HepG2 (cell line): ENCODE measurements around the gene SLC22A31. TPM values are rescaled to one million over a fixed set of nuclear protein-coding genes. Genes with fewer than 3 reads are reported as not detected.

Source experiments
- ATM ChIP-seq: fragments of 450-650 bp; IDR thresholded peaks from 2 replicates; pipeline ENCODE4 v1.7.1; 2017; ENCODE audit warnings: mild to moderate bottlenecking, borderline replicate concordance
- CBX2 ChIP-seq, 2 experiments: fragments of 200-600 bp in 1 of 2; sonication (generic); formaldehyde crosslinking in 1 of 2; IDR thresholded peaks; 2 replicates each; pipeline versions ENCODE4 v1.7.0 to v1.8.1; 2018 to 2022; ENCODE audit warnings: low read depth in 2 of 2, low read length in 1 of 2, mild to moderate bottlenecking in 1 of 2, missing genetic modification reagents in 1 of 2
- FOXA1 ChIP-seq, 2 experiments: fragments of 450-650 bp in 1 of 2; sonication (generic) in 1 of 2; formaldehyde crosslinking in 1 of 2; IDR thresholded peaks; 2 replicates each; pipeline versions ENCODE4 v1.4.0 to v1.6.1; 2016 to 2020; ENCODE audit warnings: missing genetic modification reagents in 1 of 2
- GTF3A ChIP-seq: sonication (generic); formaldehyde crosslinking; conservative IDR thresholded peaks from 2 replicates; pipeline ENCODE4 v1.4.0; 2020; ENCODE audit warnings: mild to moderate bottlenecking, missing genetic modification reagents
- HCFC1 ChIP-seq: fragments of 150-350 bp; IDR thresholded peaks from 2 replicates; pipeline ENCODE4 v1.6.1; 2014; ENCODE audit warnings: low read depth, low read length
- IRF2 ChIP-seq: IDR thresholded peaks from 2 replicates; pipeline ENCODE4 v1.6.1; 2018; ENCODE audit warnings: missing genetic modification reagents, missing compliant biosample characterization
- KAT2B ChIP-seq: fragments of 150-350 bp; IDR thresholded peaks from 2 replicates; pipeline ENCODE4 v1.6.1; 2014; ENCODE audit warnings: low read depth, low read length, borderline replicate concordance
- MLLT10 ChIP-seq: sonication (generic); formaldehyde crosslinking; IDR thresholded peaks from 2 replicates; pipeline ENCODE4 v1.4.0; 2020; ENCODE audit warnings: missing genetic modification reagents
- NFYC ChIP-seq: IDR thresholded peaks from 2 replicates; pipeline ENCODE4 v1.6.1; 2016; ENCODE audit warnings: missing genetic modification reagents, missing compliant biosample characterization
- NR2F2 ChIP-seq: IDR thresholded peaks from 2 replicates; pipeline ENCODE4 v1.6.1; 2012; ENCODE audit warnings: low read depth, inconsistent platforms, borderline replicate concordance
- ONECUT2 ChIP-seq: sonication (generic); formaldehyde crosslinking; IDR thresholded peaks from 2 replicates; pipeline ENCODE4 v1.4.0; 2020; ENCODE audit warnings: missing genetic modification reagents
- PHB2 ChIP-seq: fragments of 450-650 bp; IDR thresholded peaks from 2 replicates; pipeline ENCODE4 v1.6.1; 2018; ENCODE audit not compliant: partially characterized antibody
- SIN3A ChIP-seq: IDR thresholded peaks from 2 replicates; pipeline ENCODE4 v1.6.1; 2011; ENCODE audit warnings: low read depth, mild to moderate bottlenecking, control low read depth, low read length, borderline replicate concordance
- TBX2 ChIP-seq: sonication (generic); formaldehyde crosslinking; IDR thresholded peaks from 2 replicates; pipeline ENCODE4 v1.5.0; 2020; ENCODE audit warnings: missing genetic modification reagents, mild to moderate bottlenecking, borderline replicate concordance
- TCF12 ChIP-seq, 2 experiments: fragments of 450-650 bp in 1 of 2; sonication (generic) in 1 of 2; formaldehyde crosslinking in 1 of 2; IDR thresholded peaks; 2 replicates each; pipeline versions ENCODE4 v1.6.1 to v1.8.0; 2017 to 2022; ENCODE audit warnings: antibody characterized with exemption in 1 of 2, mild to moderate bottlenecking in 1 of 2, missing genetic modification reagents in 1 of 2, moderate library complexity in 1 of 2
- TSC22D2 ChIP-seq: sonication (generic); formaldehyde crosslinking; IDR thresholded peaks from 2 replicates; pipeline ENCODE4 v1.5.1; 2020; ENCODE audit warnings: missing genetic modification reagents, mild to moderate bottlenecking, borderline replicate concordance
- U2AF2 ChIP-seq: fragments of 200-400 bp; formaldehyde crosslinking; IDR thresholded peaks from 2 replicates; pipeline ENCODE4 v1.6.1; 2017; ENCODE audit warnings: low read depth, mild to moderate bottlenecking, low read length
- ZBTB14 ChIP-seq: sonication (generic); formaldehyde crosslinking; IDR thresholded peaks from 2 replicates; pipeline ENCODE4 v1.4.0; 2020; ENCODE audit warnings: missing genetic modification reagents
- ZFX ChIP-seq: sonication (generic); formaldehyde crosslinking; IDR thresholded peaks from 2 replicates; pipeline ENCODE4 v1.4.0; 2020; ENCODE audit warnings: mild to moderate bottlenecking, low read depth, missing genetic modification reagents, moderate library complexity
- ZFY ChIP-seq: sonication (generic); formaldehyde crosslinking; IDR thresholded peaks from 2 replicates; pipeline ENCODE4 v1.4.0; 2020; ENCODE audit warnings: missing genetic modification reagents
- ZKSCAN1 ChIP-seq: fragments of 150-350 bp; IDR thresholded peaks from 2 replicates; pipeline ENCODE4 v1.6.1; 2014; ENCODE audit warnings: low read length
- ZNF20 ChIP-seq: sonication (generic); formaldehyde crosslinking; IDR thresholded peaks from 2 replicates; pipeline ENCODE4 v1.4.0; 2020; ENCODE audit warnings: mild to moderate bottlenecking, moderate library complexity, missing genetic modification reagents
- ZNF205 ChIP-seq: IDR thresholded peaks from 2 replicates; pipeline ENCODE4 v1.6.1; 2018; ENCODE audit warnings: missing biosample characterization, missing genetic modification reagents
- ZNF296 ChIP-seq: sonication (generic); formaldehyde crosslinking; conservative IDR thresholded peaks from 2 replicates; pipeline ENCODE4 v1.5.0; 2020; ENCODE audit warnings: mild to moderate bottlenecking, missing genetic modification reagents
- ZNF331 ChIP-seq: sonication (generic); formaldehyde crosslinking; IDR thresholded peaks from 2 replicates; pipeline ENCODE4 v1.4.0; 2020; ENCODE audit warnings: missing genetic modification reagents
- ZNF432 ChIP-seq: sonication (generic); formaldehyde crosslinking; IDR thresholded peaks from 2 replicates; pipeline ENCODE4 v1.5.0; 2020; ENCODE audit warnings: missing genetic modification reagents, mild to moderate bottlenecking, borderline replicate concordance
- ZNF891 ChIP-seq: sonication (generic); formaldehyde crosslinking; IDR thresholded peaks from 2 replicates; pipeline ENCODE4 v1.5.0; 2020; ENCODE audit warnings: mild to moderate bottlenecking, missing genetic modification reagents
- polyA plus RNA-seq, 8 experiments: library from polyadenylated mRNA; depleted of rRNA in 3 of 8; stranded (reverse) in 7 of 8; unstranded in 1 of 8; fragments of >200 nt; fragmentation: Illumina TruSeq in 4 of 8; extraction: Trizol in 4 of 8; gene quantifications; 2 replicates each; pipeline versions ENCODE4 v1.2.1 to v1.2.3, GENCODE V29; 2011 to 2016; ENCODE audit warnings: low read depth in 4 of 8, missing spikeins in 1 of 8, mixed read lengths in 1 of 8; ENCODE audit not compliant: insufficient read depth in 1 of 8
- total RNA-seq, 5 experiments: library from RNA; depleted of rRNA; stranded (reverse); fragments of >200 nt; fragmentation: Illumina TruSeq; extraction: Trizol; gene quantifications; 2 replicates each; pipeline ENCODE4 v1.2.3, GENCODE V29; 2016; ENCODE audit warnings: low read depth in 1 of 5
- TF ChIP-seq, protein P1 (sequence below): sonication (generic); formaldehyde crosslinking; IDR thresholded peaks from 2 replicates; pipeline ENCODE4 v1.5.1; 2020; ENCODE audit warnings: mild to moderate bottlenecking, missing genetic modification reagents, moderate library complexity

The SLC22A31 gene
- total and polyA plus RNA-seq, 2 of the 13 experiments (the other 11 are each of a cell fraction or from before 2014, with no cell fraction given): 67.3 to 83.3 TPM

- TF ChIP-seq ZNF205 (CRISPR knock-in tag): peak; percentile 82
- TF ChIP-seq KAT2B: no peak
- peak; percentile 40; the same call in 1 of the 2 replicates for TF ChIP-seq NFYC
- no peak; the same call in 1 of the 2 replicates for TF ChIP-seq ZFY (CRISPR knock-in tag)
- TF ChIP-seq NR2F2: no peak; the same call in 1 of the 2 replicates
- peak; percentile 88 for TF ChIP-seq ZNF331 (CRISPR knock-in tag)
- TF ChIP-seq ATM: no peak
- TF ChIP-seq CBX2 (IDR thresholded peaks at IDR 0.05; ENCODE audit: low read depth, low read length): no peak
- TF ChIP-seq CBX2 (CRISPR knock-in tag; IDR thresholded peaks at IDR 0.05; ENCODE audit: low read depth): no peak
- TF ChIP-seq MLLT10: no peak
- no peak for TF ChIP-seq ONECUT2 (CRISPR knock-in tag)
- TF ChIP-seq TSC22D2 (CRISPR knock-in tag): peak; percentile 85; the same call in 1 of the 2 replicates
- TF ChIP-seq FOXA1 (IDR thresholded peaks at IDR 0.05): no peak
- TF ChIP-seq FOXA1 (CRISPR knock-in tag; IDR thresholded peaks at IDR 0.05): peak; percentile 54
- TF ChIP-seq ZKSCAN1: no peak
- TF ChIP-seq ZBTB14: no peak
- TF ChIP-seq, protein P1, sequence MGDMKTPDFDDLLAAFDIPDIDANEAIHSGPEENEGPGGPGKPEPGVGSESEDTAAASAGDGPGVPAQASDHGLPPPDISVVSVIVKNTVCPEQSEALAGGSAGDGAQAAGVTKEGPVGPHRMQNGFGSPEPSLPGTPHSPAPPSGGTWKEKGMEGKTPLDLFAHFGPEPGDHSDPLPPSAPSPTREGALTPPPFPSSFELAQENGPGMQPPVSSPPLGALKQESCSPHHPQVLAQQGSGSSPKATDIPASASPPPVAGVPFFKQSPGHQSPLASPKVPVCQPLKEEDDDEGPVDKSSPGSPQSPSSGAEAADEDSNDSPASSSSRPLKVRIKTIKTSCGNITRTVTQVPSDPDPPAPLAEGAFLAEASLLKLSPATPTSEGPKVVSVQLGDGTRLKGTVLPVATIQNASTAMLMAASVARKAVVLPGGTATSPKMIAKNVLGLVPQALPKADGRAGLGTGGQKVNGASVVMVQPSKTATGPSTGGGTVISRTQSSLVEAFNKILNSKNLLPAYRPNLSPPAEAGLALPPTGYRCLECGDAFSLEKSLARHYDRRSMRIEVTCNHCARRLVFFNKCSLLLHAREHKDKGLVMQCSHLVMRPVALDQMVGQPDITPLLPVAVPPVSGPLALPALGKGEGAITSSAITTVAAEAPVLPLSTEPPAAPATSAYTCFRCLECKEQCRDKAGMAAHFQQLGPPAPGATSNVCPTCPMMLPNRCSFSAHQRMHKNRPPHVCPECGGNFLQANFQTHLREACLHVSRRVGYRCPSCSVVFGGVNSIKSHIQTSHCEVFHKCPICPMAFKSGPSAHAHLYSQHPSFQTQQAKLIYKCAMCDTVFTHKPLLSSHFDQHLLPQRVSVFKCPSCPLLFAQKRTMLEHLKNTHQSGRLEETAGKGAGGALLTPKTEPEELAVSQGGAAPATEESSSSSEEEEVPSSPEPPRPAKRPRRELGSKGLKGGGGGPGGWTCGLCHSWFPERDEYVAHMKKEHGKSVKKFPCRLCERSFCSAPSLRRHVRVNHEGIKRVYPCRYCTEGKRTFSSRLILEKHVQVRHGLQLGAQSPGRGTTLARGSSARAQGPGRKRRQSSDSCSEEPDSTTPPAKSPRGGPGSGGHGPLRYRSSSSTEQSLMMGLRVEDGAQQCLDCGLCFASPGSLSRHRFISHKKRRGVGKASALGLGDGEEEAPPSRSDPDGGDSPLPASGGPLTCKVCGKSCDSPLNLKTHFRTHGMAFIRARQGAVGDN (CRISPR knock-in tag): peak; percentile 84
- 0 out of 2 replicates have a peak, but pooled peaks have one; percentile 50 for TF ChIP-seq GTF3A (CRISPR knock-in tag)
- 0 out of 2 replicates have a peak, but pooled peaks have one; percentile 68 for TF ChIP-seq ZNF296 (CRISPR knock-in tag)
- no peak for TF ChIP-seq HCFC1
- no peak for TF ChIP-seq PHB2
- no peak for TF ChIP-seq U2AF2
- TF ChIP-seq ZNF891 (CRISPR knock-in tag): peak; percentile 29; the same call in 1 of the 2 replicates
- no peak for TF ChIP-seq TCF12 (IDR thresholded peaks at IDR 0.05)
- 0 out of 2 replicates have a peak, but pooled peaks have one; percentile 68 for TF ChIP-seq TCF12 (CRISPR knock-in tag; IDR thresholded peaks at IDR 0.05)
- peak; percentile 80 for TF ChIP-seq TBX2 (CRISPR knock-in tag)
- no peak for TF ChIP-seq SIN3A
- TF ChIP-seq IRF2: peak; percentile 77
- no peak for TF ChIP-seq ZNF432 (CRISPR knock-in tag)
- no peak for TF ChIP-seq ZNF20 (CRISPR knock-in tag)
- TF ChIP-seq ZFX (CRISPR knock-in tag): peak; percentile 73
Measured at GRCh38 chr16:89167425-89167941, 32.9 kb downstream of the SLC22A31 start (continued).
